Progenitor cell of endocrine pancreas (in vitro differentiated cells): ENCODE results near the gene DIPK2A. TPM values are rescaled to one million over a fixed set of nuclear protein-coding genes. Genes with fewer than 3 reads are reported as not detected.

Experiments used
- DNase-seq: peaks from one replicate; pipeline ENCODE4 v3.0.0; 2021; ENCODE audit warnings: low spot score; ENCODE audit not compliant: unreplicated experiment
- H3K27ac Mint-ChIP-seq: 2 replicates; pipeline ENCODE4 v1.8.0; 2021; ENCODE audit warnings: mild to moderate bottlenecking, moderate library complexity, mixed read lengths
- H3K27me3 Mint-ChIP-seq: 2 replicates; pipeline ENCODE4 v1.8.0; 2021; ENCODE audit warnings: mixed read lengths
- H3K36me3 Mint-ChIP-seq: 2 replicates; pipeline ENCODE4 v1.8.0; 2022; ENCODE audit warnings: mixed read lengths; ENCODE audit not compliant: insufficient read depth
- H3K4me1 Mint-ChIP-seq: 2 replicates; pipeline ENCODE4 v1.8.0; 2021; ENCODE audit warnings: low read depth, mixed read lengths
- H3K4me3 Mint-ChIP-seq: 2 replicates; pipeline ENCODE4 v1.8.0; 2021; ENCODE audit warnings: low read depth, mild to moderate bottlenecking, moderate library complexity, mixed read lengths
- H3K9me3 Mint-ChIP-seq: 2 replicates; pipeline ENCODE4 v1.8.0; 2021; ENCODE audit warnings: low read depth, mixed read lengths
- CTCF ChIP-seq: fragments of 200-600 bp; sonication (generic); IDR thresholded peaks from one replicate; pipeline ENCODE4 v1.5.0; 2021; ENCODE audit warnings: antibody characterized with exemption, mild to moderate bottlenecking; ENCODE audit not compliant: unreplicated experiment
- total RNA-seq: library from RNA; stranded (reverse); gene quantifications from 2 replicates; pipeline ENCODE4 v1.2.1, GENCODE V29; 2021

Gene DIPK2A
- total RNA-seq, 1 donor from 2014 or later: 37.0 TPM

- H3K27ac Mint-ChIP-seq: peak overlapping the region; percentile 85
Observed at GRCh38 chr3:143974271-143975238, 2.9 kb downstream of the DIPK2A start.

GRCh38 chr3:143975554-143976152 lies 4.0 kb downstream of the DIPK2A start:
- no peaks in the 10 kb centered on the region for H3K9me3 Mint-ChIP-seq
- H3K36me3 Mint-ChIP-seq: no peaks in the 10 kb centered on the region
- H3K4me1 Mint-ChIP-seq: peaks cover 24% of the 10 kb centered on the region
- H3K27me3 Mint-ChIP-seq: no peaks in the 10 kb centered on the region
- no peak for DNase-seq
- peak overlapping the region; percentile 90 for H3K4me3 Mint-ChIP-seq
- no peak overlapping the region for H3K27ac Mint-ChIP-seq
- peak; percentile 68 for TF ChIP-seq CTCF

More at GRCh38 chr3:143974271-143975238, 2.9 kb downstream of the DIPK2A start:
- DNase-seq: no peak
- H3K4me3 Mint-ChIP-seq: peak overlapping the region; percentile 90
- TF ChIP-seq CTCF: no peak
- no peaks in the 10 kb centered on the region for H3K9me3 Mint-ChIP-seq
- peaks cover 29% of the 10 kb centered on the region for H3K4me1 Mint-ChIP-seq
- no peaks in the 10 kb centered on the region for H3K27me3 Mint-ChIP-seq
- H3K36me3 Mint-ChIP-seq: no peaks in the 10 kb centered on the region

- no peak for DNase-seq
- Mint-ChIP-seq H3K9me3 (peaks cover 10% of the 10 kb centered on the region), H3K4me1 (peaks cover 23% of the 10 kb centered on the region), H3K27ac (no peak overlapping the region), H3K36me3 (peaks cover 9% of the 10 kb centered on the region), H3K27me3 (no peaks in the 10 kb centered on the region), H3K4me3 (no peak overlapping the region)
- TF ChIP-seq CTCF: no peak
Observed at GRCh38 chr3:143977341-143978262, 6.0 kb downstream of the DIPK2A start.

GRCh38 chr3:143978263-143978631 lies 6.6 kb downstream of the DIPK2A start:
- H3K36me3 Mint-ChIP-seq: peaks cover 16% of the 10 kb centered on the region
- no peak for DNase-seq
- peaks cover 23% of the 10 kb centered on the region for H3K4me1 Mint-ChIP-seq
- H3K9me3 Mint-ChIP-seq: peaks cover 16% of the 10 kb centered on the region
- no peak overlapping the region for H3K4me3 Mint-ChIP-seq
- no peaks in the 10 kb centered on the region for H3K27me3 Mint-ChIP-seq
- no peak for TF ChIP-seq CTCF
- H3K27ac Mint-ChIP-seq: no peak overlapping the region

GRCh38 chr3:143979041-143979440 lies 7.4 kb downstream of the DIPK2A start:
- no peak for TF ChIP-seq CTCF
- Mint-ChIP-seq H3K9me3 (peaks cover 19% of the 10 kb centered on the region), H3K27me3 (no peaks in the 10 kb centered on the region), H3K4me3 (no peak overlapping the region), H3K4me1 (peaks cover 25% of the 10 kb centered on the region), H3K27ac (no peak overlapping the region), H3K36me3 (peaks cover 21% of the 10 kb centered on the region)
- no peak for DNase-seq
